ENCODE data around the gene SP140L. TPM values are rescaled to one million over a fixed set of nuclear protein-coding genes. Genes with fewer than 3 reads are reported as not detected.
A peak's percentile ranks its signal among the peaks of the same experiment; 100 is the strongest.

The SP140L gene
- total and polyA plus RNA-seq, 8 donors = 5.7 to 56.7 (median 15.8) TPM

- WGBS, 5 donors = 1 to 2% (median 1%) methylated on average over 12 of the region's 12 CpGs
Measured at GRCh38 chr2:230416061-230416721, 89.2 kb downstream of the SP140L start, which contains the start of gene SP100. Gene SP100 (plus strand): TSS chr2:230416201. CDS start chr2:230416297, 96 bp downstream.

DNA sequence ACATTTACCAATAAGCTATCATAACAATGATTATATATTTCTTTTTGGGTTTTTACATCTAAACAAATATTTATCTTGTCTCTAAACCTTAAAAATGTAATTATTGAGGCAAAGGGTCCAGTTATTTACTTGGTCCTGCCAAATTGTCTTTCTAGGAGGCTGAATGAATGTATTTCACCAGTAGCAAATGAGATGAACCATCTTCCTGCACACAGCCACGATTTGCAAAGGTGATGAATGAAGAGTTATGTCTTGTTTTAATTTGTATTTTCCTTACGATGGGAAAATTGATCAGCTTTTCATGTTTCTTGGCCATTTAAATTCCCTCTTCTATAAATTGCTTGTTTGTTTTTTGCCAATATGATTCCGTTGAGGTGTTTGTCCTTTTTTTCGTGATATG lies 90.4 kb downstream of the SP140L start:
- TF ChIP-seq CTCF (IDR thresholded peaks at IDR 0.05) (no peak), POLR2AphosphoS5 (IDR thresholded peaks at IDR 0.05) (no peak), EP300 (IDR thresholded peaks at IDR 0.05) (no peak), POLR2A (IDR thresholded peaks at IDR 0.05) (no peak)
- Histone ChIP-seq H3K4me3 (peak overlapping the region; percentile 53 to 66 (median 56)), H3K4me1 (peaks cover 22 to 84% (median 59%) of the 10 kb centered on the region in 4 donors), H3K36me3 (peaks cover 0 to 8% (median 0%) of the 10 kb centered on the region in 4 donors), H3K9me3 (no peaks in the 10 kb centered on the region), H3K27ac (peak overlapping the region in 4 of 5 donors; percentile 9 to 96 (median 94)), H3K27me3 (no peaks in the 10 kb centered on the region)
- DNase-seq = no peak
- WGBS, 5 donors = 36 to 48% (median 42%) methylated on average over 4 of the region's 4 CpGs
- intact Hi-C loops (cut with DNase I; ENCODE audit: low total_unique reads) = no loop called here

More at GRCh38 chr2:230416061-230416721, 89.2 kb downstream of the SP140L start, which contains the start of gene SP100:
- peaks cover 22 to 78% (median 57%) of the 10 kb centered on the region in 4 donors for H3K4me1 ChIP-seq
- H3K36me3 ChIP-seq = peaks cover 0 to 3% (median 0%) of the 10 kb centered on the region in 4 donors
- H3K27ac ChIP-seq = peak within 1 kb of the TSS; percentile 90 to 96 (median 95)
- intact Hi-C loops (cut with DNase I; ENCODE audit: low total_unique reads) = no loop called here
- TF ChIP-seq POLR2AphosphoS5 (IDR thresholded peaks at IDR 0.05) = peak; percentile 35 to 95 (median 94)
- no peak for TF ChIP-seq CTCF (IDR thresholded peaks at IDR 0.05)
- no peak for TF ChIP-seq EP300 (IDR thresholded peaks at IDR 0.05)
- TF ChIP-seq POLR2A (IDR thresholded peaks at IDR 0.05) = no peak
- H3K9me3 ChIP-seq = no peaks in the 10 kb centered on the region
- no peaks in the 10 kb centered on the region for H3K27me3 ChIP-seq
- peak within 1 kb of the TSS; percentile 53 to 66 (median 56) for H3K4me3 ChIP-seq
- DNase-seq = peak; percentile 82 to 93

DNA sequence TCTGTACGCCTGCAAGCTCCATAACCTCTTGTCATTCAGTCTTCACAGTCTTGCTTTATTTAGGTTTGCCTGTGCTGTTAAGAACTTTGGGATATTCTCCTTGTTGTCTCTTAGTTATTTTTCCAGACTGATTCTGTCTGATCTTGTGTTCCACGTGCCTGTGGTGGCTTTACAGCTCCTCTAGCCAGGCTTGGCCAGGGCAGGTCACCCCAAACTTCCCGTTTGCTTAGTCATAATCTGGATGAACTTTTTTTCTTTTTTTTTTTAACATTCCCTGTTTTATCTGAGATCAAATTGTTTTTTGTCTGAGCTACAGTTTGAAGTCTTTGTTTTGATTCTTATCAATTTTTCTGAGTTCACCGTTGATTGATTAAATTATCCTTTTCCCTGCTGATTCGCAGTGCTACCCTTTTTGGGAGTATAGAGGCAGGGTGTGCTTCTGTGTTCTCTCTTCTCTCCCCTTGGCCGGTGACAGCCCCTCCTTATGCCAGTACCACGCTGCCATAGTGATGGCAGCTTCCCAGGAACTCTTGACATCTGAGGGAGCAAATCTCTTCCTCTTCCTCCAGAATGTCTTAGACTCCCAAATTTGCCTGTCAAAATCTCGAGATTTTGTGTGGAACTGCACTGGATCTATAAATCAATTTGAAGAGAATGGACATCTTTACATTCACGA lies 91.5 kb downstream of the SP140L start:
- peaks cover 27 to 84% (median 62%) of the 10 kb centered on the region in 4 donors for H3K4me1 ChIP-seq
- intact Hi-C loops (cut with DNase I; ENCODE audit: low total_unique reads) = no loop called here
- H3K4me3 ChIP-seq = peak overlapping the region; percentile 53 to 66 (median 56)

More for the DNA sequence above, 91.5 kb downstream of the SP140L start:
- WGBS, 5 donors = 34 to 49% (median 39%) methylated on average over 9 of the region's 9 CpGs
- H3K27me3 ChIP-seq = no peaks in the 10 kb centered on the region
- no peaks in the 10 kb centered on the region for H3K9me3 ChIP-seq
- peak overlapping the region in 4 of 5 donors; percentile 33 to 95 (median 76) for H3K27ac ChIP-seq
- TF ChIP-seq POLR2A (IDR thresholded peaks at IDR 0.05) (no peak), EP300 (IDR thresholded peaks at IDR 0.05) (no peak), POLR2AphosphoS5 (IDR thresholded peaks at IDR 0.05) (no peak), CTCF (IDR thresholded peaks at IDR 0.05) (no peak)
- DNase-seq = no peak
- H3K36me3 ChIP-seq = peaks cover 0 to 11% (median 0%) of the 10 kb centered on the region in 4 donors
